ENCODE results near the gene PARP16.

DNA sequence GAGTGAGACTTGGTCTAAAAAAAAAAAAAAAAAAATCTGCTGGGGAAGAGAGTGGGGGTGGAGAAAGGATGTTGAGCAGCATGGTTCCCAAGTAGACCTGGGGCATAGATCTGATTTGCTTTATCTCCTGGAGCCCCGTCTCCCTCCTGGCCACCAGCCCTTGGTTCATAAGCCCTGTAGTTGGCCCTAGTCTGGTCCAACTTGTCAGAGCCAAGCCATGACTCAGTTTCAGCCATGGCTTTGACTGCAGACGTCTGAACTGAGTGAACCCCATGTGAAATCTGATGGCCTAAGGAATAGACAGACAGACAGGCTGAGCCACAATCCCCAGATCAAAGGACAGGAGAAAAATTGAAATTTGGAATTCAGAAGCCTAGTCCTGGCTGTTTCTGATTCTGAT is 73.4 kb downstream of the PARP16 start:
- TF ChIP-seq GATA2 (IDR thresholded peaks at IDR 0.05; ENCODE audit: low read depth, low read length) (no peak), GATA3 (IDR thresholded peaks at IDR 0.05; ENCODE audit: low read depth, low read length) (no peak)
